Stomach (tissue), 9 donors: ENCODE measurements around the gene CSTF1. TPM values are rescaled to one million over a fixed set of nuclear protein-coding genes. Genes with fewer than 3 reads are reported as not detected.
"Not testable (repeated sequence)": the region's sequence is repeated elsewhere in the genome, so short reads cannot be mapped to it uniquely, and the experiment has no call there.

Source experiments
- DNase-seq, 2 donors: peaks; one replicate each; pipeline versions ENCODE4 v3.0.0 to v3.0.0-alpha.2; 2013 to 2019
- H3K27ac ChIP-seq, 5 donors: fragments of 200-600 bp in 4 of 5; sonication (generic) in 4 of 5; one replicate each; pipeline ENCODE4 v1.5.1; 2013 to 2019; ENCODE audit warnings: mild to moderate bottlenecking in 1 of 5, moderate library complexity in 1 of 5
- H3K27me3 ChIP-seq, 3 donors: fragments of 200-600 bp; sonication (generic); one replicate each; pipeline ENCODE4 v1.5.1; 2017 to 2019; ENCODE audit warnings: mixed run types in 1 of 3
- H3K36me3 ChIP-seq, 4 donors: fragments of 200-600 bp; sonication (generic); 1 replicate in 3 of 4; 2 replicates in 1 of 4; pipeline ENCODE4 v1.5.1; 2016 to 2019
- H3K4me1 ChIP-seq, 4 donors: fragments of 200-600 bp; sonication (generic); one replicate each; pipeline ENCODE4 v1.5.1; 2016 to 2019
- H3K4me3 ChIP-seq, 4 donors: fragments of 200-600 bp; sonication (generic) in 3 of 4; one replicate each; pipeline ENCODE4 v1.5.1; 2016 to 2019; ENCODE audit warnings: mild to moderate bottlenecking in 1 of 4
- H3K9me3 ChIP-seq, 4 donors: fragments of 200-600 bp; sonication (generic); one replicate each; pipeline ENCODE4 v1.5.1; 2016 to 2019
- EP300 ChIP-seq: sonication (generic); formaldehyde crosslinking; IDR thresholded peaks from one replicate; pipeline ENCODE4 v1.6.1; 2017; ENCODE audit warnings: antibody characterized with exemption
- POLR2A ChIP-seq, 4 donors: fragments of 450-650 bp; IDR thresholded peaks; one replicate each; pipeline ENCODE4 v1.6.1; 2016; ENCODE audit warnings: antibody characterized with exemption in 4 of 4, control low read depth in 2 of 4, mild to moderate bottlenecking in 1 of 4, moderate library complexity in 1 of 4
- POLR2AphosphoS5 ChIP-seq, 3 donors: sonication (generic); formaldehyde crosslinking; IDR thresholded peaks; one replicate each; pipeline ENCODE4 v1.6.1; 2016; ENCODE audit warnings: antibody characterized with exemption in 3 of 3
- WGBS, 5 donors: extraction: QIAGEN DNeasy Blood & Tissue Kit in 3 of 5; methylation state at CpG; one replicate each; pipeline versions ENCODE4 v1.1.5 to v1.1.7; 2013 to 2018; 5-methylcytosine and 5-hydroxymethylcytosine counted together
- intact Hi-C: fragments of 100-400 bp; cut with DNase I; formaldehyde crosslinking; loops from one replicate; pipeline ENCODE4 v1.15.1; 2023; ENCODE audit warnings: low total_unique reads
- polyA plus RNA-seq, 3 donors: library from polyadenylated mRNA; stranded (reverse); fragments of 200-250 nt; gene quantifications; one replicate each; pipeline ENCODE4 v1.2.3, GENCODE V29; 2013
- total RNA-seq, 5 donors: library from RNA; depleted of rRNA; stranded (reverse); fragments of >200 nt; gene quantifications; one replicate each; pipeline versions ENCODE4 v1.1.0 to v1.2.3, GENCODE V29; 2014 to 2016
- TF ChIP-seq, protein P1 (sequence below), 7 experiments: fragments of 450-650 bp in 4 of 7; fragments of 200-600 bp in 3 of 7; sonication (generic) in 3 of 7; IDR thresholded peaks; one replicate each; pipeline ENCODE4 v1.5.1; 2016 to 2019; ENCODE audit warnings: antibody characterized with exemption in 7 of 7, control low read depth in 2 of 7, mild to moderate bottlenecking in 1 of 7
- donor health status: healthy with polysubstance abuse.
- donor health status: Bipolar disorder and iron deficiency.
- donor health status: healthy.

The CSTF1 gene
- total and polyA plus RNA-seq, 8 donors: 7.1 to 86.2 (median 17.1) TPM

DNA sequence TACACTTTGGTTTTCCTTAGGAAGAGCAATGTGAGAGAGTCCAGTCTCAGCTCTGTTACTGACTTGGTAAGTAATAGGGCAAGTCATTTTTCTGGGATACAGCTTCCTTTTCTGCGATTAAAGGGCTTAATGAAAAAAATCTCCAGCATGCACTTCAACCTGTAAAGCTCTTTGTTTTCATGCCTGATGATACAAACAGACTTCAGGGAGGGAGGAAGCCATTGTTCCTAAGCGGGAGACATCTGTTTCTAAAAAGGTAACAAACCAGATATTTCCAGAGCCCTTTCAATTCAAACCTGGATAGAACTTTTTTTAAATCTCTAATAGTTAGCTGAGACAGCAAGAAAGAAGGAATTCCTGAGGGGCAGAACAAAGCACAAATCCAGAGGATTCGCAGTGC is 14.5 kb downstream of the CSTF1 start:
- 88 to 92% (median 92%) methylated on average over 3 of the region's 3 CpGs for WGBS, 5 donors
- TF ChIP-seq EP300 (no peak), POLR2AphosphoS5 (IDR thresholded peaks at IDR 0.05) (no peak), POLR2A (IDR thresholded peaks at IDR 0.05) (no peak)
- TF ChIP-seq, protein P1, sequence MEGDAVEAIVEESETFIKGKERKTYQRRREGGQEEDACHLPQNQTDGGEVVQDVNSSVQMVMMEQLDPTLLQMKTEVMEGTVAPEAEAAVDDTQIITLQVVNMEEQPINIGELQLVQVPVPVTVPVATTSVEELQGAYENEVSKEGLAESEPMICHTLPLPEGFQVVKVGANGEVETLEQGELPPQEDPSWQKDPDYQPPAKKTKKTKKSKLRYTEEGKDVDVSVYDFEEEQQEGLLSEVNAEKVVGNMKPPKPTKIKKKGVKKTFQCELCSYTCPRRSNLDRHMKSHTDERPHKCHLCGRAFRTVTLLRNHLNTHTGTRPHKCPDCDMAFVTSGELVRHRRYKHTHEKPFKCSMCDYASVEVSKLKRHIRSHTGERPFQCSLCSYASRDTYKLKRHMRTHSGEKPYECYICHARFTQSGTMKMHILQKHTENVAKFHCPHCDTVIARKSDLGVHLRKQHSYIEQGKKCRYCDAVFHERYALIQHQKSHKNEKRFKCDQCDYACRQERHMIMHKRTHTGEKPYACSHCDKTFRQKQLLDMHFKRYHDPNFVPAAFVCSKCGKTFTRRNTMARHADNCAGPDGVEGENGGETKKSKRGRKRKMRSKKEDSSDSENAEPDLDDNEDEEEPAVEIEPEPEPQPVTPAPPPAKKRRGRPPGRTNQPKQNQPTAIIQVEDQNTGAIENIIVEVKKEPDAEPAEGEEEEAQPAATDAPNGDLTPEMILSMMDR (IDR thresholded peaks at IDR 0.05): no peak
- intact Hi-C loops: no loop called here
- H3K4me1 ChIP-seq: peaks cover 0 to 16% (median 5%) of the 10 kb centered on the region in 4 donors
- peaks cover 38 to 77% (median 73%) of the 10 kb centered on the region in 4 donors for H3K36me3 ChIP-seq
- no peaks in the 10 kb centered on the region for H3K9me3 ChIP-seq
- no peak overlapping the region for H3K27ac ChIP-seq
- DNase-seq: no peak
- no peak overlapping the region for H3K4me3 ChIP-seq
- no peaks in the 10 kb centered on the region for H3K27me3 ChIP-seq

DNA sequence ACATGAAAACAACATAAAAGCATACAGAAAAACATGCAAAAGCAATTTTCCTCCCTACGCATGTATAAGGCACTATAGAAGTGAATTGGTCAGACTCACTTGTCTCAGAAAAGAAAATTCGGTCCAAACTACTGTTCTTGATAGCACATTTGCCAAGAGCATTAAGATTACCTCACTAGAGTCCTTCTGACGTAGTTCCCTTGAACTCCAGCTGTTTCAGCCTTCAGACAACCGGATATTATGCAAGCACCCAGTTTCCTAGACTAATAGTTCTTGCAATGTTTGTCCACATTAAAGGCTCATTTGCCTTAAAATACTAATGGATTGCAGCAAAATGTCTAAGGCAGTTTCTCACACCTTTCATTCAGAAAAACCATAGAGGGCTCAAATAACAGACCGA is 17.1 kb downstream of the CSTF1 start:
- peaks cover 26 to 56% (median 47%) of the 10 kb centered on the region in 4 donors for H3K36me3 ChIP-seq
- peak in 1 of 2 donors; percentile 57 for DNase-seq
- H3K27me3 ChIP-seq: no peaks in the 10 kb centered on the region
- peaks cover 0 to 21% (median 5%) of the 10 kb centered on the region in 4 donors for H3K4me1 ChIP-seq
- no peaks in the 10 kb centered on the region for H3K9me3 ChIP-seq
- no peak for TF ChIP-seq POLR2A (IDR thresholded peaks at IDR 0.05)
- TF ChIP-seq EP300: no peak
- TF ChIP-seq, protein P1 (IDR thresholded peaks at IDR 0.05): no peak
- no peak overlapping the region for H3K4me3 ChIP-seq
- intact Hi-C loops: no loop called here
- H3K27ac ChIP-seq: peak overlapping the region in 2 of 5 donors; percentile 44 to 46
- WGBS, 5 donors: 75 to 91% (median 81%) methylated on average over 5 of the region's 5 CpGs

DNA sequence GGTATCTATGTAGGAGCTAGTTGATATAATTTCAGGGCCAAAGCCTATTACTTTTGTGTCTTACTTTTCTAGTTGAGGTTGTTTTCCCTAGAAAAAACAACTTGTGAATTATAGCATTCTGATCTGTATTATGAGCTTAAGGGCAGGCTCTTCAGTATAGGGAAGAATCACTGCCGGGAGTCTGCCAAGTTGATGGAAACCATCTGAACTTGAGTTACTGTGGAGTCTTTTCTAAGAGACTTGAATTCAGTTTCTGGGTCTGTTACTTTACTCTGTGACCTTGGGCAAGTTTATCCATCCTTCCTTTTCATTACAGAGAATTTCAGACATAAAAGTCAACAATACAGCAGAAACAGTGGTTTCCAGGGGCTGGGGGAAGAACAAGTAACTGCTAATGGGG is 17.5 kb downstream of the CSTF1 start:
- Histone ChIP-seq H3K4me1 (peaks cover 0 to 21% (median 5%) of the 10 kb centered on the region in 4 donors), H3K27me3 (no peaks in the 10 kb centered on the region), H3K9me3 (no peaks in the 10 kb centered on the region), H3K4me3 (no peak overlapping the region), H3K36me3 (peaks cover 26 to 52% (median 42%) of the 10 kb centered on the region in 4 donors), H3K27ac (peak overlapping the region in 2 of 5 donors; percentile 44 to 46)
- WGBS, 5 donors: 53 to 93% (median 75%) methylated on average over 1 of the region's 1 CpG
- TF ChIP-seq POLR2AphosphoS5 (IDR thresholded peaks at IDR 0.05): no peak
- no peak for TF ChIP-seq EP300
- no peak for TF ChIP-seq POLR2A (IDR thresholded peaks at IDR 0.05)
- TF ChIP-seq, protein P1 (IDR thresholded peaks at IDR 0.05): no peak
- intact Hi-C loops: no loop called here
- peak in 1 of 2 donors; percentile 54 for DNase-seq

DNA sequence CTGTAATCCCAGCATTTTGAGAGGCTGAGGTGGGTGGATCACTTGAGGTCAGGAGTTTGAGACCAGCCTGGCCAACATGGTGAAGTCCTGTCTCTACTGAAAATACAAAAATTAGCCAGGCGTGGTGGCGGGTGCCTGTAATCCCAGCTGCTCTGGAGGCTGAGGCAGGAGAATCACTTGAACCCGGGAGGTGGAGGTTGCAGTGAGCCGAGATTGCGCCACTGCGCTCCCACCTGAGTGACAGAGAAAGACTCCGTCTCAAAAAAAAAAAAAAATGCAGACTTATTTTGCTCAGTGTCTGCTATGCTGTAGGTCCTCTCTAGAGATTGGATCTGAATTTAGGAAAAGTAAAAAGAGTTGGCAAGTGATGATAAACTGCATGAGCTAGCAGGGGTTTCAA is 18.8 kb downstream of the CSTF1 start:
- H3K27me3 ChIP-seq, H3K4me3 ChIP-seq, DNase-seq, H3K9me3 ChIP-seq, intact Hi-C loops: not testable (repeated sequence)
- WGBS, 5 donors: 90 to 97% (median 96%) methylated on average over 7 of the region's 7 CpGs
- Histone ChIP-seq H3K4me1 (peaks cover 0 to 21% (median 5%) of the 10 kb centered on the region in 4 donors), H3K27ac (peak overlapping the region in 4 of 5 donors; percentile 66 to 76 (median 74)), H3K36me3 (peaks cover 15 to 38% (median 30%) of the 10 kb centered on the region in 4 donors)

DNA sequence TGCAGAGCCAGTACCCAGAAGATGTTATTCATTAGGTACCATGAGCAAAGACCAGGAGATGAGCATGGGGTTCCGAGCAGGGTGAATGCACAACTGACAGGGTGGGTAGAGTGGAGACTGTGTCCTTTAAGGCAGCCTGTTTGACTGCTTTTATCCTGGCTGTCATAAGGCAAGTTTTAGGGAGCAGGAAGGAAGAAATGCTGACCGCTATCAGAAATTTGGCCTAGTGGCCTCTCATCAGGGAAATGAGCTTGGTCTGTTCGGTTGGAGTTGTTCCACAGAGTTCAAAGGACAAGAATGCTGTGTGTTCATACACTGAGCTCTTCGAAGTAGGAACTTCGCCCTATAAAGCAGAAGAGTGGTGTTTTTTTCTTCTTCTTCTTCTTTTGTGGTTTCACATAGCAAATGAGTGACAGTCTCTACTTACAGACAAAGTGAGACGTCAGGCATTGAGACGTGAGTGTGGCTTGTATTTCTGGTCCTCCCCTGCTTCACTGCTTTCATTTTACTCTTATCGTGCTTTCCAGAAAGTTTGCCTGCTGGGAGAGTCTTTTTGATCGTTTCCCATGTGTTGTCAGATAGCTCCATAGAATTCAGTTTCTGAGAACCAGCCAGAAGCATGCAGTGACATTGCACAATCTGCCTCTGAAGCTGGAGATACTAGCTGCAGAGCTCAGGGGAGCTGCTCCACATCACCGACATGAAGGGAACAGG is 19.5 kb downstream of the CSTF1 start, which contains the start of gene CASS4:
Gene CASS4, plus strand, starts transcription at position 502 of the 714 bp plus-strand sequence. Its CDS starts 199 bp downstream, at position 701.
- peak in 1 of 2 donors; percentile 66 for DNase-seq
- 23 to 57% (median 55%) methylated on average over 10 of the region's 10 CpGs for WGBS, 5 donors
- H3K9me3 ChIP-seq: no peaks in the 10 kb centered on the region
- H3K4me3 ChIP-seq: peak within 1 kb of the TSS in 2 of 4 donors; percentile 19 to 25
- TF ChIP-seq POLR2AphosphoS5 (IDR thresholded peaks at IDR 0.05): peak in 1 of 3 donors; percentile 7
- no peak for TF ChIP-seq POLR2A (IDR thresholded peaks at IDR 0.05)
- peaks cover 0 to 21% (median 5%) of the 10 kb centered on the region in 4 donors for H3K4me1 ChIP-seq
- intact Hi-C loops: no loop called here
- H3K36me3 ChIP-seq: peaks cover 11 to 33% (median 24%) of the 10 kb centered on the region in 4 donors
- H3K27me3 ChIP-seq: no peaks in the 10 kb centered on the region
- peak within 1 kb of the TSS in 4 of 5 donors; percentile 66 to 76 (median 74) for H3K27ac ChIP-seq
